ENCODE measurements around the gene ZNF280C.
"Not testable (repeated sequence)": the region's sequence is repeated elsewhere in the genome, so short reads cannot be mapped to it uniquely, and the experiment has no call there.

ZNF280C gene

GRCh38 chrX:130261296-130261893, 7.3 kb downstream of the ZNF280C start:
- DNase-seq (ENCODE audit: low read depth in 2 of 2, low spot score in 1 of 2): no peak

GRCh38 chrX:130260316-130260715, 8.4 kb downstream of the ZNF280C start:
- DNase-seq (ENCODE audit: low read depth in 2 of 2, low spot score in 1 of 2): no peak

- DNase-seq (ENCODE audit: low read depth in 2 of 2, low spot score in 1 of 2): no peak
These were observed 14.8 kb downstream of the ZNF280C start for GRCh38 chrX:130253916-130254315.

- DNase-seq (ENCODE audit: low read depth in 2 of 2, low spot score in 1 of 2): no peak
These were observed 17.0 kb downstream of the ZNF280C start for GRCh38 chrX:130251671-130252070.

GRCh38 chrX:130247996-130248395, 20.7 kb downstream of the ZNF280C start:
- no peak for DNase-seq (ENCODE audit: low read depth in 2 of 2, low spot score in 1 of 2)

- no peak for DNase-seq (ENCODE audit: low read depth in 2 of 2, low spot score in 1 of 2)
These were observed 22.6 kb downstream of the ZNF280C start for GRCh38 chrX:130246084-130246483.

GRCh38 chrX:130245441-130245840, 23.3 kb downstream of the ZNF280C start:
- DNase-seq (ENCODE audit: low read depth in 2 of 2, low spot score in 1 of 2): no peak

GRCh38 chrX:130231184-130231583, 37.5 kb downstream of the ZNF280C start:
- DNase-seq (ENCODE audit: low read depth in 2 of 2, low spot score in 1 of 2): not testable (repeated sequence)

GRCh38 chrX:130228871-130229270, 39.8 kb downstream of the ZNF280C start:
- no peak for DNase-seq (ENCODE audit: low read depth in 2 of 2, low spot score in 1 of 2)

GRCh38 chrX:130224810-130225209, 43.9 kb downstream of the ZNF280C start:
- no peak for DNase-seq (ENCODE audit: low read depth in 2 of 2, low spot score in 1 of 2)

- DNase-seq (ENCODE audit: low read depth in 2 of 2, low spot score in 1 of 2): no peak
These were observed 52.4 kb downstream of the ZNF280C start for GRCh38 chrX:130216320-130216719.

- no peak for DNase-seq (ENCODE audit: low read depth in 2 of 2, low spot score in 1 of 2)
These were observed 55.3 kb downstream of the ZNF280C start for GRCh38 chrX:130213376-130213775.

- DNase-seq (ENCODE audit: low read depth in 2 of 2, low spot score in 1 of 2): no peak
These were observed 56.3 kb downstream of the ZNF280C start for GRCh38 chrX:130212371-130212770.

- DNase-seq (ENCODE audit: low read depth in 2 of 2, low spot score in 1 of 2): no peak
These were observed 57.1 kb downstream of the ZNF280C start for GRCh38 chrX:130211415-130212186.

GRCh38 chrX:130204647-130205046, 64.1 kb downstream of the ZNF280C start:
- no peak for DNase-seq (ENCODE audit: low read depth in 2 of 2, low spot score in 1 of 2)

- no peak for DNase-seq (ENCODE audit: low read depth in 2 of 2, low spot score in 1 of 2)
These were observed 71.2 kb downstream of the ZNF280C start for GRCh38 chrX:130197464-130197863.

- no peak for DNase-seq (ENCODE audit: low read depth in 2 of 2, low spot score in 1 of 2)
These were observed 72.2 kb downstream of the ZNF280C start for GRCh38 chrX:130196466-130196865.

- no peak for DNase-seq (ENCODE audit: low read depth in 2 of 2, low spot score in 1 of 2)
These were observed 77.9 kb downstream of the ZNF280C start for GRCh38 chrX:130190801-130191200.

- DNase-seq (ENCODE audit: low read depth in 2 of 2, low spot score in 1 of 2): no peak
These were observed 82.0 kb downstream of the ZNF280C start for GRCh38 chrX:130186651-130187050.

- DNase-seq (ENCODE audit: low read depth in 2 of 2, low spot score in 1 of 2): no peak
These were observed 83.8 kb downstream of the ZNF280C start for GRCh38 chrX:130184857-130185256.

GRCh38 chrX:130184168-130184567, 84.5 kb downstream of the ZNF280C start:
- DNase-seq (ENCODE audit: low read depth in 2 of 2, low spot score in 1 of 2): no peak

- DNase-seq (ENCODE audit: low read depth in 2 of 2, low spot score in 1 of 2): no peak
These were observed 89.0 kb downstream of the ZNF280C start for GRCh38 chrX:130179579-130180215.
